Testis (tissue), 2 donors: ENCODE results near the gene EPS15.

Source experiments
- POLR2A ChIP-seq: fragments of 450-650 bp; IDR thresholded peaks from one replicate; pipeline ENCODE4 v1.6.1; 2017; ENCODE audit warnings: antibody characterized with exemption, mild to moderate bottlenecking, moderate library complexity
- TF ChIP-seq, protein P1 (sequence below), 3 experiments: fragments of 450-650 bp in 2 of 3; fragments of 200-600 bp in 1 of 3; sonication (generic) in 1 of 3; IDR thresholded peaks; one replicate each; pipeline ENCODE4 v1.5.1; 2016 to 2019; ENCODE audit warnings: antibody characterized with exemption in 3 of 3, mild to moderate bottlenecking in 2 of 3, moderate library complexity in 1 of 3

DNA sequence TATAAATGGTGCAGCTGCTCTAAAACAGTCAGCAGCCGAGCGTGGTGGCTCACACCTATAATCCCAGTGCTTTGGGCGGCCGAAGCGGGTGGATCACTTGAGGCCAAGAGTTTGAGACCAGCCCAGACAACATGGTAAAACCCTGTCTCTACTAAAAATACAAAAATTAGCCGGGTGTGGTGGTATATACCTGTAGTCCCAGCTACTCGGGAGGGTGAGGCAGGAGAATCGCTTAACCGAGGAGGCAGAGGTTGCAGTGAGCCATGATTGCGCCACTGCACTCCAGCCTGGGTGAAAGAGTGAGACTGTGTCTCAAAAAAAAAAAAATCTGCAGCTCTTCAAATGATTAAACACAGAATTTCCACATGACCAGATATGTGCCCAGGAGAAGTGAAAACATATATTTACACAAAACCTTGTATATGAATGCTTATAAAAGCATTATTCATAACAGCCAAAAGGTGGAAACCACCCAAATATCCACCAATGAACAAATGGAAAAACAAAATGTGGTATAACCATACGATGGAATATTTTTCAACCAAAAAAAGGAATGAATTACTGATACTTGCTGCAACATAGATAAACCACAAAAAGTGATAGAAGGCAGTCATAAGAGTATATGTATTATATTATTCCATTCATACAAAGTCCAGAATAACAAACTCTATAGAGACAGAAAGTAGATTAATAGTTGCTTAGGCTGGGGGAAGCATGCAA lies 14.1 kb downstream of the EPS15 start:
- TF ChIP-seq, protein P1, sequence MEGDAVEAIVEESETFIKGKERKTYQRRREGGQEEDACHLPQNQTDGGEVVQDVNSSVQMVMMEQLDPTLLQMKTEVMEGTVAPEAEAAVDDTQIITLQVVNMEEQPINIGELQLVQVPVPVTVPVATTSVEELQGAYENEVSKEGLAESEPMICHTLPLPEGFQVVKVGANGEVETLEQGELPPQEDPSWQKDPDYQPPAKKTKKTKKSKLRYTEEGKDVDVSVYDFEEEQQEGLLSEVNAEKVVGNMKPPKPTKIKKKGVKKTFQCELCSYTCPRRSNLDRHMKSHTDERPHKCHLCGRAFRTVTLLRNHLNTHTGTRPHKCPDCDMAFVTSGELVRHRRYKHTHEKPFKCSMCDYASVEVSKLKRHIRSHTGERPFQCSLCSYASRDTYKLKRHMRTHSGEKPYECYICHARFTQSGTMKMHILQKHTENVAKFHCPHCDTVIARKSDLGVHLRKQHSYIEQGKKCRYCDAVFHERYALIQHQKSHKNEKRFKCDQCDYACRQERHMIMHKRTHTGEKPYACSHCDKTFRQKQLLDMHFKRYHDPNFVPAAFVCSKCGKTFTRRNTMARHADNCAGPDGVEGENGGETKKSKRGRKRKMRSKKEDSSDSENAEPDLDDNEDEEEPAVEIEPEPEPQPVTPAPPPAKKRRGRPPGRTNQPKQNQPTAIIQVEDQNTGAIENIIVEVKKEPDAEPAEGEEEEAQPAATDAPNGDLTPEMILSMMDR (IDR thresholded peaks at IDR 0.05) = no peak
- no peak for TF ChIP-seq POLR2A
